ENCODE data around the gene CHST5.

Gene CHST5

DNA sequence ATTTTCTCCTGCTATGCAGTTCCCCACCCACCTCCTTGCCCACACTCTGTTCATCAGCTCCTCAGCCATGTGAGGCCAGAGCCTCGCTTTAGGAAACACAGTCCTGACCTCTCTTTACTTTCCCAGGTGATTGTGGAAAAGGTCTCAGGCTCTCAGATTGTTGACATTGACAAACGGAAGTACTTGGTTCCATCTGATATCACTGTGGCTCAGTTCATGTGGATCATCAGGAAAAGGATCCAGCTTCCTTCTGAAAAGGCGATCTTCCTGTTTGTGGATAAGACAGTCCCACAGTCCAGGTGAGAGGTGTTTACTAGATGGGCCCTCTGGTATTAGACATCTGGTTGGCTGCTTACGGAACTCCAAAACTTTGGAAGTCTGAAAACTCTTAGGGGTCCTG lies 32.0 kb upstream of the CHST5 start:
- 96 to 97% methylated on average over 4 of the region's 4 CpGs for WGBS, 2 experiments
- Histone ChIP-seq H3K27ac (ENCODE audit: insufficient read depth, low read depth, low read length, poor library complexity, severe bottlenecking) (no peak overlapping the region), H3K36me3 (ENCODE audit: control insufficient read depth, insufficient read depth, low read length) (peaks cover 32% of the 10 kb centered on the region), H3K4me1 (ENCODE audit: control insufficient read depth, insufficient read depth, low read length) (no peaks in the 10 kb centered on the region), H3K9me3 (ENCODE audit: control insufficient read depth, low read length) (no peaks in the 10 kb centered on the region), H3K4me3 (ENCODE audit: insufficient read depth, low read depth, low read length) (no peak overlapping the region), H3K27me3 (ENCODE audit: control insufficient read depth, insufficient read depth, low read length, poor library complexity, severe bottlenecking) (no peaks in the 10 kb centered on the region)

DNA sequence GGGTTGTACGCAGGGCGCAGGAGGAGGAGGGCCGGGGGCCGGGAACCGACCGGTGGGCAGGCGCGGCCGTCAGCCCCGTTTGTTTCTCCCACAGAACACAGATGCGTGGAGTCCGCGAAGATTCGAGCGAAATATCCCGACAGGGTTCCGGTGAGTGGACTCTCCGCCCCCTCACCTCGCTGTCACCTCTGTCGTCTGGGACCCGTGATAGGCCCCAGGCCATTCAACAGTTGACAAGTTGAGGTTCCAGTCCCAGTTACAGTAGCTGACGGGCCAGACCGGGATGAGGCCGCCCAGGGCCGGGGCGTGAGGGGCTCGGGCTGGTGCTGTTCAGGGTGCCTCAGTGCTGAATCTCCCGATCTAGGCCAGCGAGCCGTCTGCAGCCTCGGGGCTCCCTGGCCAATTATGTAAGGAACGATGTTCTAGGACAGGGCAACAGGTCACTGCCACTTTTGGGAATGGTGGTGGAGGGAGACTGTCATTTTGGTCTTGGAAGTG lies 30.9 kb upstream of the CHST5 start:
- Histone ChIP-seq H3K9me3 (ENCODE audit: control insufficient read depth, low read length) (no peaks in the 10 kb centered on the region), H3K27me3 (ENCODE audit: control insufficient read depth, insufficient read depth, low read length, poor library complexity, severe bottlenecking) (no peaks in the 10 kb centered on the region), H3K4me3 (ENCODE audit: insufficient read depth, low read depth, low read length) (peak overlapping the region; percentile 70), H3K4me1 (ENCODE audit: control insufficient read depth, insufficient read depth, low read length) (no peaks in the 10 kb centered on the region), H3K27ac (ENCODE audit: insufficient read depth, low read depth, low read length, poor library complexity, severe bottlenecking) (no peak overlapping the region), H3K36me3 (ENCODE audit: control insufficient read depth, insufficient read depth, low read length) (peaks cover 24% of the 10 kb centered on the region)
- WGBS, 2 experiments, result 10 to 11% methylated on average over 32 of the region's 32 CpGs

DNA sequence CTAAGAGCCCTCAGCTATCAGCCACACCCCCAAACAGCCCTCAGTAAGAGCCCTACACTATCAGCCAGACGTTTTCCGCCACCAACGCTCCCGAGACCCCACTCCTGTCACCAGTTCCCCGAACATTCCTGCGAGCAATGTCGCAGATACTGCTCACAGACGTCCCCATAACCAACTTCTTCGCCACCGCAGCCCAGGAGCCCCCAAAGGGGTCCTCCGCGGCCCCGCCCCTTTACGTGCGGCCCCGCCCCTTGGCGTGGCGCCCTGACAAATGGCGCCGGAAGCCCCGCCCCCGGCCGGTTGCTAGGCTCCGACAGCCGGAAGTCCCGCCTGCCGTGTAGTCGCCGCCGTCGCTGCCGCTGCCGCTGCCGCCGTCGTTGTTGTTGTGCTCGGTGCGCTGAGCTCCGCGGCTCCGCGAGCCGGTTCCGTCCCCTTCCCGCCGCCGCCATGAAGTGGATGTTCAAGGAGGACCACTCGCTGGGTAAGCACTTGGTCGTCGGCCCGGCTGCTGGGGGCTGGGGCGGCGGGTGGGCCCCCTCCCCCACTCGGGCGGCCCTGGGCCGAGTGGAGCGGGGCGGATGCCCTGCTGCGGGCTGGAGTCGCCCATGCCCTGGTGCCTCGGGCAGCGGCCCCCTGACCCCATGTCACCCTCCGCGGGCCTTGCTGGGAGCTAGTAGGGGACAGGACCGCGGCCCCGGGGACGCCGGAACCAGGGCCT lies 30.3 kb upstream of the CHST5 start, which contains the start of gene GABARAPL2:
Gene GABARAPL2, plus strand, starts transcription at position 340 of the 718 bp plus-strand sequence. Its CDS starts 108 bp downstream, at position 448.
- Histone ChIP-seq H3K27me3 (ENCODE audit: control insufficient read depth, insufficient read depth, low read length, poor library complexity, severe bottlenecking) (no peaks in the 10 kb centered on the region), H3K4me3 (ENCODE audit: insufficient read depth, low read depth, low read length) (peak within 1 kb of the TSS; percentile 70), H3K9me3 (ENCODE audit: control insufficient read depth, low read length) (no peaks in the 10 kb centered on the region), H3K27ac (ENCODE audit: insufficient read depth, low read depth, low read length, poor library complexity, severe bottlenecking) (no peak within 1 kb of the TSS), H3K4me1 (ENCODE audit: control insufficient read depth, insufficient read depth, low read length) (no peaks in the 10 kb centered on the region), H3K36me3 (ENCODE audit: control insufficient read depth, insufficient read depth, low read length) (peaks cover 24% of the 10 kb centered on the region)
- WGBS, 2 experiments, result 0% methylated on average over 69 of the region's 69 CpGs

DNA sequence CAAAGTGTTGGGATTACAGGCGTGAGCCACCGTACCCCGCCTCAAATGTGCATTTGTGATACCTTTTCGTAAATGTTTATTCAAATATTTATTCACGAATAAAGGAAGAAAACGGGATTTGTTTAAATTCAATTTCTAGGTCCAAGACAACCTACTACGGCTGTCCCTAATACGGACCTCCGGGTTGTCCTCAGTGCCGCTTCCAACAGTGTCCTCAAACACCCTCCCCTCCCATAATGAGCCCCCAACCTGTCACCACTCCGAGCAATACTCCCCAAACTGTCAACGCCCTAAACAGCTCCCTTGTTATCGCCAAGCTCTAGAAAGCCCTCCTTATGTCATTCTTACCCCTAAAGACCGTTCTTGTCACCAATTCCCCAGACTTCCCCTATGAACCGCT lies 29.7 kb upstream of the CHST5 start:
- Histone ChIP-seq H3K27me3 (ENCODE audit: control insufficient read depth, insufficient read depth, low read length, poor library complexity, severe bottlenecking) (no peaks in the 10 kb centered on the region), H3K4me3 (ENCODE audit: insufficient read depth, low read depth, low read length) (peak overlapping the region; percentile 70), H3K9me3 (ENCODE audit: control insufficient read depth, low read length) (no peaks in the 10 kb centered on the region), H3K27ac (ENCODE audit: insufficient read depth, low read depth, low read length, poor library complexity, severe bottlenecking) (no peak overlapping the region), H3K4me1 (ENCODE audit: control insufficient read depth, insufficient read depth, low read length) (no peaks in the 10 kb centered on the region), H3K36me3 (ENCODE audit: control insufficient read depth, insufficient read depth, low read length) (peaks cover 19% of the 10 kb centered on the region)
- 26 to 31% methylated on average over 15 of the region's 15 CpGs for WGBS, 2 experiments

DNA sequence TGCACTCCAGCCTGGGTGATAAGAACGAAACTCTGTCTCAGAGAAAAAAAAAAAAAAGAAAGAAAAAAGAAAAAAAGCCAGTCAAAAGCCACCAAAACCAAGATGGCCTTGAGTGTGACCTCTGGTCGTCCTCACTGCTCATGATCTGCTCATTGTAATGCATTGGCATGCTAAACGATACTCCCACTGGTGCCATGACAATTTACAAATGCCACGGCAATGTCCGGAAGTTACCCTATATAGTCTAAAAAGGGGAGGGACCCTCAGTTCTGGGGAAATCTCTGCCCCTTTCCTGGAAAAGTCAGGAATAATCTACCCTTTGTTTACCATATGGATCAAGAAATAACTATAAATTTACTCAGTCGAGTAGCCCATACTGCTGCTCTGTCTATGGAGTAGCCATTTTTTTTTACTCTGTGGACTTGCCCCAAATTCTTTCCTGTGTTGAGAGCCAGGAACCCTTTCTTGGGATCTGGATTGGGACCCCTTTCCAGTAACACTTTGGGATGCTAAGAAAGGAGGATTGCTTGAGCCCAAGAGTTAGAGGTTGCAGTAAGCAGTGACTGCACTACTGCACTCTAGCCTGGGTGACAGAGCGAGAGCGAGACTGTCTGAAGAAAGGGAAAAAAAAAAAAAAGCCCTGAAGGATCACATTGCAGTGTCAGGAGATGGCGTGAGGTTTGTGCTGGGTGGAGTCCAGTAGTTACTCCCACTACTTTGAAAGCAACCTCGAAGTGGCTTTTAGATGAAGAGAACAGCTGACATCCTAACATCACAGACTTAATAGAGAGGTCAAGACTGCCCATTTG lies 23.9 kb upstream of the CHST5 start:
- no peaks in the 10 kb centered on the region for H3K36me3 ChIP-seq (ENCODE audit: control insufficient read depth, insufficient read depth, low read length)
- H3K9me3 ChIP-seq (ENCODE audit: control insufficient read depth, low read length), result no peaks in the 10 kb centered on the region
- no peaks in the 10 kb centered on the region for H3K27me3 ChIP-seq (ENCODE audit: control insufficient read depth, insufficient read depth, low read length, poor library complexity, severe bottlenecking)
- H3K27ac ChIP-seq (ENCODE audit: insufficient read depth, low read depth, low read length, poor library complexity, severe bottlenecking), result no peak overlapping the region
- H3K4me3 ChIP-seq (ENCODE audit: insufficient read depth, low read depth, low read length), result no peak overlapping the region
- peaks cover 12% of the 10 kb centered on the region for H3K4me1 ChIP-seq (ENCODE audit: control insufficient read depth, insufficient read depth, low read length)
- 62 to 67% methylated on average over 10 of the region's 10 CpGs for WGBS, 2 experiments

DNA sequence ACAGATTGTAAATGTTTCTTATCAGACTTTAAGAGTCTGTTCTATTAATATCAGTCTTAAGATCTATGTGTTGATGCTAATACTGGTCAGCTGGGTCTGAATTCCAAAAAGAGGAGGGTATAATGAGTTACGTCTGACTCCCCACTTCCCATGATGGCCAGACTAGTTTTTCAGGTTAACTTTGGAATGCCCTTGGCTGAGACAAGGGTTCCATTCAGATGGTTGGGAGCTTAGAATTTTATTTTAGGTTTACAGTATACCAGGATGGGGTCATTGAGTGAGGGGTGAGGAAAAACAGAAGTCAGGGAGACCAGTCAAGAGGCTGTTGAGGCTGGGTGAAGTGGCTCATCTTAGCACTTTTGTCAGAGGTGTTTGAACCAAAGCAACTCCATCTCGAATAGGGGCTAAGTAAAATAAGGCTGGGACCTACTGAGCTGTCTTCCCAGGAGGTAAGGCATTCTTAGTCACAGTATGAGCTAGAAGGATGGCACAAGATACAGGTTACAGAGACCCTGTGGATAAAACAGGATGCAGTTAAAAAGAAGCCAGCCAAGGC lies 23.0 kb upstream of the CHST5 start:
- H3K36me3 ChIP-seq (ENCODE audit: control insufficient read depth, insufficient read depth, low read length), result no peaks in the 10 kb centered on the region
- H3K27ac ChIP-seq (ENCODE audit: insufficient read depth, low read depth, low read length, poor library complexity, severe bottlenecking), result no peak overlapping the region
- H3K4me3 ChIP-seq (ENCODE audit: insufficient read depth, low read depth, low read length), result no peak overlapping the region
- H3K4me1 ChIP-seq (ENCODE audit: control insufficient read depth, insufficient read depth, low read length), result peaks cover 12% of the 10 kb centered on the region
- 77 to 81% methylated on average over 2 of the region's 2 CpGs for WGBS, 2 experiments
- H3K27me3 ChIP-seq (ENCODE audit: control insufficient read depth, insufficient read depth, low read length, poor library complexity, severe bottlenecking), result no peaks in the 10 kb centered on the region
- no peaks in the 10 kb centered on the region for H3K9me3 ChIP-seq (ENCODE audit: control insufficient read depth, low read length)

DNA sequence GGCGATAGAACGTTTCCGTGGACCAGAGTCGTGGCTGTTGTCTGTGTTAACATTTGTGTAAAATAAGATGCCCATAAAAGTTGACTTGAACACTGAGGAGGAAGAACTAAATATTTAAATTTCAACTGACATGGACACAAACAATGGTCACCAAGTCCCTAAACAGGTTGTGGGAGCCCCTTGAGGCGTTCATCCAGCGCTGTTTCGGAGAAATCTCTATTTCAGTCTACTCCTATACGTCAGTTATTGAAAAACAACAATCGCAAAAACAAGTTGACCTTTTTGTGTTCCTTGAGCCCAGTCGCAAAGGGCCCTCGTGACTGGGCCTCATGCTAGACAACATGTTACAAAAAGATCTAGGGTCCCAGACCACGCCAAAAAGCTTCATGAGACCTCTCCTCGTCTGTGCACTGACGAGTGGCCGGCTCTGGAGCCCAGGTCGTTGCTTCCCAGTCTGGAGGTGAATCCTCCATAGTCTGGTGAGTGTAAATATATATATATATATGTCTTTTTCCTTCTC lies 20.6 kb upstream of the CHST5 start:
- H3K27ac ChIP-seq (ENCODE audit: insufficient read depth, low read depth, low read length, poor library complexity, severe bottlenecking), result no peak overlapping the region
- peaks cover 12% of the 10 kb centered on the region for H3K4me1 ChIP-seq (ENCODE audit: control insufficient read depth, insufficient read depth, low read length)
- no peaks in the 10 kb centered on the region for H3K9me3 ChIP-seq (ENCODE audit: control insufficient read depth, low read length)
- no peaks in the 10 kb centered on the region for H3K27me3 ChIP-seq (ENCODE audit: control insufficient read depth, insufficient read depth, low read length, poor library complexity, severe bottlenecking)
- no peaks in the 10 kb centered on the region for H3K36me3 ChIP-seq (ENCODE audit: control insufficient read depth, insufficient read depth, low read length)
- peak overlapping the region; percentile 73 for H3K4me3 ChIP-seq (ENCODE audit: insufficient read depth, low read depth, low read length)
- 42 to 53% methylated on average over 14 to 15 of the region's 16 CpGs for WGBS, 2 experiments

DNA sequence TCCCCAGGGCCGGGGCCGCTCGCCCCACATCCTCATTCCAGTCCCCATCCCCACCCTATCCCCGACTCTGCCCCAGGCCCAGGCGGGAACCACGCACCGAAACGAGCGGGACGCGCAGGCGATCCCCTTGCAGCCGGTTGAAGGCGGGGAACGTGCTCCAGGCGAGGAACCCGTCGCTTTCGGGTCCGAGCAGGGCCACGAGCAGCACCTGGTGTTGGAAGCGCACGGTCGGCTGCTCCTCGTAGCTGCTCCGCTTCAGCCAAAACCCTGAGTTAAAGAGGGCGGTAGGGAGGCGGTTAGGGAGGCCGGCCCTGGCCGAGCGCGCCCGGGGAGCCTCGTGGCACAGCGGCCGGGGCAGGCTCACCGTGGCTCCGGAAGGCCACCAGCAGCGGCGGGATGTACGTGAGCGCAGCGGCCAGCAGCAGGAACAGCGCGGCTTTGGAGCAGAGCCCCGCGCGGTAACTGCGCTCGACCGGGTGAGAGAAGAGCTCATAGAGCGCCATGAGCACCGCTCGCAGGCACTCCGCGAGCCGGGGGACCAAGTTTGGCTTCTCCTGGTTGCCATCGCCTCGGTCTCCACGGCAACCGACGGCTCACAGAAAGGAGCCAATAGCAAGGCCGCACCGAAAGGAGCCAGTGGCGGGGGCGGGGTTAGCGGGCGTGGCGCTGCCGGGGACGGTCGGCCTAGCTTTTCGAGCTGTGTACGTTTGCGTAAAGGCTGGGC lies 20.0 kb upstream of the CHST5 start, which contains the start of gene TMEM231:
Gene TMEM231, minus strand, starts transcription at position 546 of the 724 bp plus-strand sequence. Its CDS starts 43 bp downstream, at position 503.
- H3K36me3 ChIP-seq (ENCODE audit: control insufficient read depth, insufficient read depth, low read length), result no peaks in the 10 kb centered on the region
- H3K4me3 ChIP-seq (ENCODE audit: insufficient read depth, low read depth, low read length), result peak within 1 kb of the TSS; percentile 73
- H3K27me3 ChIP-seq (ENCODE audit: control insufficient read depth, insufficient read depth, low read length, poor library complexity, severe bottlenecking), result no peaks in the 10 kb centered on the region
- H3K4me1 ChIP-seq (ENCODE audit: control insufficient read depth, insufficient read depth, low read length), result peaks cover 12% of the 10 kb centered on the region
- peak within 1 kb of the TSS; percentile 76 for H3K27ac ChIP-seq (ENCODE audit: insufficient read depth, low read depth, low read length, poor library complexity, severe bottlenecking)
- 0 to 1% methylated on average over 75 of the region's 75 CpGs for WGBS, 2 experiments
- no peaks in the 10 kb centered on the region for H3K9me3 ChIP-seq (ENCODE audit: control insufficient read depth, low read length)

DNA sequence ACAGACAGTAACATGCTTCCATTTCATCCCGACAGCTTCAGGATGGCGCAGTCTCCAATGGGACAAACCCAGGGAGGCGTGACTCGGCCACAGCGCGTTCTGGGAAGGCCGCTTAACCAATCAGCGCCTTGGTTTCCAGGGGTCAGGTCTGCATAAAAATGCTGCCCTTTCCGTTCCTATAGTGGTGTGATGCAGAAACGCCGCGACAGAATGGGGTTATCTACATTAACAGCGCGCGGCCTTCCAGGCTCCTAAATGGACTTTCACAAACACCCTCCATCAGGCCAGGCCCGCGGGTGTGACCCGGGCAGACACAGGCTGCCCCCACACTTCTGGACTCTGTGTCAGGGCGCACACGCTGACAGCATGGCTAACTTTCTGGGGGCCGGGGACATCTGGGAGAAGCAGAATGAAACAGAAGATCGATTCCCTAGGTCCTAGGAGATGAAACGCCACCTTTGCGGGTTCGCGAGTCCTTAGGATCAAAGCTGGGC lies 19.4 kb upstream of the CHST5 start:
- Histone ChIP-seq H3K36me3 (ENCODE audit: control insufficient read depth, insufficient read depth, low read length) (no peaks in the 10 kb centered on the region), H3K27ac (ENCODE audit: insufficient read depth, low read depth, low read length, poor library complexity, severe bottlenecking) (peak overlapping the region; percentile 76), H3K4me1 (ENCODE audit: control insufficient read depth, insufficient read depth, low read length) (peaks cover 12% of the 10 kb centered on the region), H3K4me3 (ENCODE audit: insufficient read depth, low read depth, low read length) (peak overlapping the region; percentile 73), H3K9me3 (ENCODE audit: control insufficient read depth, low read length) (no peaks in the 10 kb centered on the region), H3K27me3 (ENCODE audit: control insufficient read depth, insufficient read depth, low read length, poor library complexity, severe bottlenecking) (no peaks in the 10 kb centered on the region)
- WGBS, 2 experiments, result 1% methylated on average over 26 of the region's 26 CpGs
